ENCODE measurements around the gene WARS2.
A peak's percentile ranks its signal among the peaks of the same experiment; 100 is the strongest.

Gene WARS2

DNA sequence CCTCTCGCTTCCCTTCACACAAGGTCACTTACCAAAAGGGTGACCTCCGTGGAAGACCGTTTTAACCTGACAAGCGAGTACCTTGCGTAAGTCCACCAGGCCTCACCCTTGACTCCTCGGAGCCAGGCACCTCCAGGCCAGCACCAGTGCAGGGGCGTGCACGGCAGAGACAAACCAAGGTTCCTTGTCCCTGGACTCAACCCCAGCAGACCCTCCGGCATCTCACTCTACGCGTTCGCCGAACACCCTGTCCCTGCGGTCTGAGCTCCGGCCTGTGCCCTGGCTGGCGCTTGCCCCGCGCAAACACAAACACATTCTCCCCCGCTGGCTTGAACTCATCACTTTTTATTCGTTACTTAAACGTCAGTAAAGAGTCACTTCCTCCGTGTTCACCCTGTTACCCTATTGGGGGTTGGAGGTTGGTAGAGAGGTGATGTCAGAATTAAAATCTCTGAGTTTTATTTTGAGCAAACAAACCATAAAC lies 156.9 kb downstream of the WARS2 start:
- Histone ChIP-seq H4K91ac (ENCODE audit: low read depth, low read length, poor library complexity) (no peak overlapping the region), H3K4me3 (ENCODE audit: low read length in 2 of 2) (no peak overlapping the region)

GRCh38 chr1:118982821-118983557 lies 157.5 kb downstream of the WARS2 start:
- peaks cover 7 to 8% of the 10 kb centered on the region in 2 donors for H3K9me3 ChIP-seq (replicated peaks in 1 of 2; ENCODE audit: control insufficient read depth in 2 of 2, insufficient read depth in 1 of 2, low read depth in 1 of 2, low read length in 2 of 2)
- H3K9ac ChIP-seq (ENCODE audit: low read depth, low read length, poor library complexity), result no peak overlapping the region
- H2BK12ac ChIP-seq (ENCODE audit: low read length), result no peak overlapping the region
- no peak overlapping the region for H3K4me3 ChIP-seq (ENCODE audit: low read length in 2 of 2)
- no peak for DNase-seq (ENCODE audit: low spot score)
- H2AK5ac ChIP-seq (ENCODE audit: low read depth, low read length), result no peak overlapping the region
- H3K23ac ChIP-seq (ENCODE audit: low read depth, low read length, poor library complexity), result no peak overlapping the region
- H3K4me2 ChIP-seq (ENCODE audit: insufficient read depth, low read length, poor library complexity, severe bottlenecking), result no peak overlapping the region
- H3K27me3 ChIP-seq (ENCODE audit: control insufficient read depth in 3 of 3, insufficient read depth in 3 of 3, low read depth in 1 of 3, low read length in 3 of 3), result peaks cover 44 to 100% (median 90%) of the 10 kb centered on the region in 3 experiments
- no peak overlapping the region for H2AFZ ChIP-seq (ENCODE audit: low read length)
- H3K18ac ChIP-seq (ENCODE audit: low read length), result peak overlapping the region; percentile 57
- WGBS, 2 donors (ENCODE audit: extremely low coverage in 2 of 2, insufficient read length in 2 of 2, insufficient replicate concordance in 1 of 2), result no CpG with 5 or more reads among the region's 26 CpGs
- H4K91ac ChIP-seq (ENCODE audit: low read depth, low read length, poor library complexity), result no peak overlapping the region
- no peak overlapping the region for H3K4ac ChIP-seq (ENCODE audit: low read length)
- no peaks in the 10 kb centered on the region for H3K79me1 ChIP-seq (ENCODE audit: low read depth, low read length)
- no peak overlapping the region for H3K14ac ChIP-seq (ENCODE audit: low read length)
- no peak overlapping the region for H2BK5ac ChIP-seq (ENCODE audit: low read length)
- no peak overlapping the region for H4K8ac ChIP-seq (ENCODE audit: low read depth, low read length)
- H3K4me1 ChIP-seq (ENCODE audit: control insufficient read depth in 2 of 2, insufficient read depth in 1 of 2, low read depth in 1 of 2, low read length in 2 of 2), result peaks cover 0 to 7% of the 10 kb centered on the region in 2 donors
- H3K27ac ChIP-seq (replicated peaks; ENCODE audit: low read length), result no peak overlapping the region
- no peaks in the 10 kb centered on the region for H3K36me3 ChIP-seq (replicated peaks in 1 of 2; ENCODE audit: control insufficient read depth in 2 of 2, insufficient read depth in 2 of 2, low read length in 2 of 2)
- H2BK120ac ChIP-seq (ENCODE audit: low read depth, low read length), result no peak overlapping the region
- H2BK15ac ChIP-seq (ENCODE audit: low read length), result no peak overlapping the region

More for the DNA sequence above, 156.9 kb downstream of the WARS2 start:
- Histone ChIP-seq H2BK120ac (ENCODE audit: low read depth, low read length) (no peak overlapping the region), H3K4ac (ENCODE audit: low read length) (no peak overlapping the region), H2BK15ac (ENCODE audit: low read length) (no peak overlapping the region), H3K27ac (replicated peaks; ENCODE audit: low read length) (no peak overlapping the region), H3K4me1 (ENCODE audit: control insufficient read depth in 2 of 2, insufficient read depth in 1 of 2, low read depth in 1 of 2, low read length in 2 of 2) (peaks cover 0 to 8% of the 10 kb centered on the region in 2 donors), H3K27me3 (ENCODE audit: control insufficient read depth in 3 of 3, insufficient read depth in 3 of 3, low read depth in 1 of 3, low read length in 3 of 3) (peaks cover 50 to 100% (median 95%) of the 10 kb centered on the region in 3 experiments), H2AK5ac (ENCODE audit: low read depth, low read length) (no peak overlapping the region), H3K9me3 (replicated peaks in 1 of 2; ENCODE audit: control insufficient read depth in 2 of 2, insufficient read depth in 1 of 2, low read depth in 1 of 2, low read length in 2 of 2) (peaks cover 7 to 8% of the 10 kb centered on the region in 2 donors), H3K23ac (ENCODE audit: low read depth, low read length, poor library complexity) (no peak overlapping the region), H3K18ac (ENCODE audit: low read length) (peak overlapping the region; percentile 57), H3K36me3 (replicated peaks in 1 of 2; ENCODE audit: control insufficient read depth in 2 of 2, insufficient read depth in 2 of 2, low read length in 2 of 2) (no peaks in the 10 kb centered on the region), H2AFZ (ENCODE audit: low read length) (no peak overlapping the region), H2BK12ac (ENCODE audit: low read length) (peak overlapping the region; percentile 76), H3K4me2 (ENCODE audit: insufficient read depth, low read length, poor library complexity, severe bottlenecking) (no peak overlapping the region), H2BK5ac (ENCODE audit: low read length) (no peak overlapping the region), H3K79me1 (ENCODE audit: low read depth, low read length) (no peaks in the 10 kb centered on the region), H3K14ac (ENCODE audit: low read length) (peak overlapping the region; percentile 60), H3K9ac (ENCODE audit: low read depth, low read length, poor library complexity) (no peak overlapping the region), H4K8ac (ENCODE audit: low read depth, low read length) (no peak overlapping the region)
- DNase-seq (ENCODE audit: low spot score), result no peak
- no CpG with 5 or more reads among the region's 22 CpGs for WGBS, 2 donors (ENCODE audit: extremely low coverage in 2 of 2, insufficient read length in 2 of 2, insufficient replicate concordance in 1 of 2)

DNA sequence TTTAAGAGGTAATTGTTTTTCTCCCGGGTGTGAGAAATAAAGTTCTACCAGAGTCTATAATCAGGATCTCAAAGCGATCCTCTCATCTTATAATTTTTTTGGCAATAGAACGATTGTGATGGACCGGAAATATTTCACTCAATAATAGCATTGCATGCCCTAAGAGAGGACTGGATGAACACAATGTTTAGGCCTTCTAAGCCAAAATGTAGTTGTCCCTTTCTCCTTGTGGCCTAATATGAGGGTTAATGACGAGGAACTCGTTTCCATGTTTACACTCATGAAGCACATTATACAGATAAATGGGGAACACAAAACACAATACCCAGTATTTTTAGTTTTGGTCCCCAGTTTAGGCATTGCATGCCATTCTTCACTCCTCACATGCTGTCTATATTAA lies 158.2 kb downstream of the WARS2 start:
- Histone ChIP-seq H3K14ac (ENCODE audit: low read length) (no peak overlapping the region), H4K8ac (ENCODE audit: low read depth, low read length) (no peak overlapping the region), H4K91ac (ENCODE audit: low read depth, low read length, poor library complexity) (no peak overlapping the region), H2BK5ac (ENCODE audit: low read length) (no peak overlapping the region), H2BK12ac (ENCODE audit: low read length) (no peak overlapping the region), H3K9ac (ENCODE audit: low read depth, low read length, poor library complexity) (no peak overlapping the region), H3K23ac (ENCODE audit: low read depth, low read length, poor library complexity) (no peak overlapping the region), H2AFZ (ENCODE audit: low read length) (no peak overlapping the region), H3K79me1 (ENCODE audit: low read depth, low read length) (no peaks in the 10 kb centered on the region), H3K4me2 (ENCODE audit: insufficient read depth, low read length, poor library complexity, severe bottlenecking) (no peak overlapping the region), H3K4me3 (ENCODE audit: low read length in 2 of 2) (no peak overlapping the region), H2AK5ac (ENCODE audit: low read depth, low read length) (no peak overlapping the region), H3K36me3 (replicated peaks in 1 of 2; ENCODE audit: control insufficient read depth in 2 of 2, insufficient read depth in 2 of 2, low read length in 2 of 2) (no peaks in the 10 kb centered on the region), H3K18ac (ENCODE audit: low read length) (no peak overlapping the region), H3K27ac (replicated peaks; ENCODE audit: low read length) (no peak overlapping the region), H2BK15ac (ENCODE audit: low read length) (no peak overlapping the region), H3K27me3 (ENCODE audit: control insufficient read depth in 3 of 3, insufficient read depth in 3 of 3, low read depth in 1 of 3, low read length in 3 of 3) (peaks cover 40 to 100% (median 89%) of the 10 kb centered on the region in 3 experiments), H3K9me3 (replicated peaks in 1 of 2; ENCODE audit: control insufficient read depth in 2 of 2, insufficient read depth in 1 of 2, low read depth in 1 of 2, low read length in 2 of 2) (peaks cover 7 to 8% of the 10 kb centered on the region in 2 donors), H3K4me1 (ENCODE audit: control insufficient read depth in 2 of 2, insufficient read depth in 1 of 2, low read depth in 1 of 2, low read length in 2 of 2) (peaks cover 0 to 3% of the 10 kb centered on the region in 2 donors), H3K4ac (ENCODE audit: low read length) (no peak overlapping the region), H2BK120ac (ENCODE audit: low read depth, low read length) (no peak overlapping the region)
- WGBS, 2 donors (ENCODE audit: extremely low coverage in 2 of 2, insufficient read length in 2 of 2, insufficient replicate concordance in 1 of 2), result no CpG with 5 or more reads among the region's 6 CpGs
- no peak for DNase-seq (ENCODE audit: low spot score)

DNA sequence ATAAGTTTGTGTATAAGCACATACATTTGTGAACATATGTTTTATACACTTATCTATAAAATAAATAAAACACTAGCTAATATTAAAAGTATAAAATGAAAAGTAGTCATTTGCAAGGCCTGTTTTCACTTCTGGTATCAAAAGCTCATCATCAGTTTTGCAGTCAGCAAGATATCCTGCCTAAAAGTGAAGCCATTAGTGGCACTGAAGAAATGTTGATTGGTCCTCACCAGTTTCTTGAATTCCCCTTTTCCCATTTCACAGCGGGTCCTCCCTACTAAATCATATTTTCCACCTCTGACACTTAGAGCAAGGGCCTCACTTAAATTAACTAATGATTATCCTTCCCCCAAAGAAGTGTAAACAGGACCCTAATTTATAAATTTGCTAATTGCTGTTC lies 159.0 kb downstream of the WARS2 start:
- H3K4me1 ChIP-seq (ENCODE audit: control insufficient read depth in 2 of 2, insufficient read depth in 1 of 2, low read depth in 1 of 2, low read length in 2 of 2), result peaks cover 0 to 3% of the 10 kb centered on the region in 2 donors
- no peak overlapping the region for H2BK5ac ChIP-seq (ENCODE audit: low read length)
- H3K79me1 ChIP-seq (ENCODE audit: low read depth, low read length), result no peaks in the 10 kb centered on the region
- no peak overlapping the region for H2AK5ac ChIP-seq (ENCODE audit: low read depth, low read length)
- peaks cover 7 to 8% of the 10 kb centered on the region in 2 donors for H3K9me3 ChIP-seq (replicated peaks in 1 of 2; ENCODE audit: control insufficient read depth in 2 of 2, insufficient read depth in 1 of 2, low read depth in 1 of 2, low read length in 2 of 2)
- H3K9ac ChIP-seq (ENCODE audit: low read depth, low read length, poor library complexity), result no peak overlapping the region
- WGBS, 2 donors (ENCODE audit: extremely low coverage in 2 of 2, insufficient read length in 2 of 2, insufficient replicate concordance in 1 of 2), result no CpG with 5 or more reads among the region's 1 CpG
- H4K91ac ChIP-seq (ENCODE audit: low read depth, low read length, poor library complexity), result no peak overlapping the region
- DNase-seq (ENCODE audit: low spot score), result no peak
- no peak overlapping the region for H2BK15ac ChIP-seq (ENCODE audit: low read length)
- no peaks in the 10 kb centered on the region for H3K36me3 ChIP-seq (replicated peaks in 1 of 2; ENCODE audit: control insufficient read depth in 2 of 2, insufficient read depth in 2 of 2, low read length in 2 of 2)
- H3K18ac ChIP-seq (ENCODE audit: low read length), result no peak overlapping the region
- no peak overlapping the region for H3K14ac ChIP-seq (ENCODE audit: low read length)
- H3K4me3 ChIP-seq (ENCODE audit: low read length in 2 of 2), result no peak overlapping the region
- H3K4me2 ChIP-seq (ENCODE audit: insufficient read depth, low read length, poor library complexity, severe bottlenecking), result no peak overlapping the region
- no peak overlapping the region for H3K27ac ChIP-seq (replicated peaks; ENCODE audit: low read length)
- peaks cover 33 to 100% (median 80%) of the 10 kb centered on the region in 3 experiments for H3K27me3 ChIP-seq (ENCODE audit: control insufficient read depth in 3 of 3, insufficient read depth in 3 of 3, low read depth in 1 of 3, low read length in 3 of 3)
- H2AFZ ChIP-seq (ENCODE audit: low read length), result no peak overlapping the region
- H4K8ac ChIP-seq (ENCODE audit: low read depth, low read length), result no peak overlapping the region
- no peak overlapping the region for H3K4ac ChIP-seq (ENCODE audit: low read length)
- H2BK120ac ChIP-seq (ENCODE audit: low read depth, low read length), result no peak overlapping the region
- H2BK12ac ChIP-seq (ENCODE audit: low read length), result no peak overlapping the region
- no peak overlapping the region for H3K23ac ChIP-seq (ENCODE audit: low read depth, low read length, poor library complexity)

Measured in neuronal stem cell (in vitro differentiated cells).